ENCODE results near the gene CEACAM19. TPM values are rescaled to one million over a fixed set of nuclear protein-coding genes. Genes with fewer than 3 reads are reported as not detected.

CEACAM19 gene
- total and polyA plus RNA-seq, 2 of the 13 experiments (the other 11 are each of a cell fraction or from before 2014, with no cell fraction given), result 1.3 to 4.0 TPM

DNA sequence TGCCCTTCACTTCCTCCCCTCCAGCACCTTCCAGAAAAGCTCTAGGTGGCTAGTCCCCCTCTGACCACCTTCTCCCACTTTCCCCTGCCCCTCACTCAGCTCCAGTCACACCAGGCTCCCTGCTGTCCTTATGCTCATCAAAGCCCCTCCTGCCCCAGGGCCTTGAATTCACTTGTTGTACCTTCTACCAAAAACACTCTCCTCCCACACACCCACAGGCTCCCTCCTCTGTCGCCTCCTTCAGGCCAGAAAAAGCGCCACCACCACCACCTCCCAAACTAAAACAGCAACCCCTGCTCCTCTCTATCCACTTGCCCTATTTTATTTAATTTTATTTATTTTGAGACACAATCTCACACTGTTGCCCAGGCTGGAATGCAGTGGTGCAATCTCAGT is 22.9 kb downstream of the CEACAM19 start (continued):
- TF ChIP-seq CTCF (CRISPR knock-in tag; IDR thresholded peaks at IDR 0.05) (peak; percentile 33), HIC2 (CRISPR knock-in tag; IDR thresholded peaks at IDR 0.05; ENCODE audit: low read depth) (0 out of 2 replicates have a peak, but pooled peaks have one; percentile 9), GABPB1 (CRISPR knock-in tag; IDR thresholded peaks at IDR 0.05) (no peak), BCLAF1 (IDR thresholded peaks at IDR 0.05) (no peak), ZNF556 (CRISPR knock-in tag; IDR thresholded peaks at IDR 0.05; ENCODE audit: borderline replicate concordance) (0 out of 2 replicates have a peak, but pooled peaks have one; percentile 41), SP4 (CRISPR knock-in tag; IDR thresholded peaks at IDR 0.05) (0 out of 2 replicates have a peak, but pooled peaks have one; percentile 11), CSRNP2 (CRISPR knock-in tag; conservative IDR thresholded peaks at IDR 0.05; ENCODE audit: low read depth) (no peak), BRD4 (CRISPR knock-in tag; IDR thresholded peaks at IDR 0.05) (0 out of 2 replicates have a peak, but pooled peaks have one; percentile 15)
